HG02885 (cell line): ENCODE measurements around the gene SPRR2D.
"Not testable (repeated sequence)": the region's sequence is repeated elsewhere in the genome, so short reads cannot be mapped to it uniquely, and the experiment has no call there.

Source experiments
- ATAC-seq: cut with Tn5 transposase; IDR thresholded peaks from one replicate; pipeline ENCODE4 v1.9.1; 2021; ENCODE audit warnings: mild to moderate bottlenecking; ENCODE audit not compliant: unreplicated experiment, poor library complexity

SPRR2D gene

GRCh38 chr1:153040950-153041631, at the start of gene SPRR2D:
Gene SPRR2D, minus strand, starts transcription at chr1:153041120. Its CDS starts 774 bp downstream, at chr1:153040346.
- ATAC-seq, result no peak

- ATAC-seq, result no peak
Observed at GRCh38 chr1:153087652-153088051, 46.7 kb upstream of the SPRR2D start.

GRCh38 chr1:153081736-153082135, 40.8 kb upstream of the SPRR2D start:
- no peak for ATAC-seq

- ATAC-seq, result no peak
Observed at GRCh38 chr1:153072806-153073726, 32.1 kb upstream of the SPRR2D start.

- no peak for ATAC-seq
Observed at GRCh38 chr1:153071511-153071910, 30.6 kb upstream of the SPRR2D start, which contains the start of gene SPRR2B. Gene SPRR2B, minus strand, starts transcription at chr1:153071611. Its CDS starts 772 bp downstream, at chr1:153070839.

GRCh38 chr1:153070243-153070642, 29.3 kb upstream of the SPRR2D start:
- no peak for ATAC-seq

GRCh38 chr1:153058826-153059784, 18.2 kb upstream of the SPRR2D start:
- ATAC-seq, result no peak

GRCh38 chr1:153058154-153058553, 17.2 kb upstream of the SPRR2D start:
- no peak for ATAC-seq

- no peak for ATAC-seq
Observed at GRCh38 chr1:153057375-153057774, 16.5 kb upstream of the SPRR2D start, which contains the start of gene SPRR2A. Gene SPRR2A, minus strand, starts transcription at chr1:153057512. Its CDS starts 777 bp downstream, at chr1:153056735.

GRCh38 chr1:153056111-153056510, 15.2 kb upstream of the SPRR2D start:
- not testable (repeated sequence) for ATAC-seq

- ATAC-seq, result no peak
Observed at GRCh38 chr1:153049211-153049610, 8.3 kb upstream of the SPRR2D start.

- no peak for ATAC-seq
Observed at GRCh38 chr1:153035211-153035610, 5.7 kb downstream of the SPRR2D start.

GRCh38 chr1:153032677-153033308, 8.1 kb downstream of the SPRR2D start:
- ATAC-seq, result no peak

- no peak for ATAC-seq
Observed at GRCh38 chr1:153032073-153032472, 8.8 kb downstream of the SPRR2D start.

GRCh38 chr1:153030895-153031294, 10.0 kb downstream of the SPRR2D start, which contains the start of gene SPRR1B:
Gene SPRR1B, plus strand, starts transcription at chr1:153031203. Its CDS starts 1,143 bp downstream, at chr1:153032346.
- no peak for ATAC-seq

- ATAC-seq, result no peak
Observed at GRCh38 chr1:153028766-153029165, 12.2 kb downstream of the SPRR2D start.

- ATAC-seq, result no peak
Observed at GRCh38 chr1:153025797-153026196, 15.1 kb downstream of the SPRR2D start.

GRCh38 chr1:153024413-153024812, 16.5 kb downstream of the SPRR2D start:
- no peak for ATAC-seq

- no peak for ATAC-seq
Observed at GRCh38 chr1:153023109-153023508, 17.8 kb downstream of the SPRR2D start.
